ENCODE results near the gene BCAS1. TPM values are rescaled to one million over a fixed set of nuclear protein-coding genes. Genes with fewer than 3 reads are reported as not detected.

The BCAS1 gene
- total and polyA plus RNA-seq, 10 of the 15 experiments (the other 5 are each of a cell fraction or from before 2014, with no cell fraction given) = 0.21 to 1.4 (median 0.55) TPM

GRCh38 chr20:53915446-53916172, 154.8 kb downstream of the BCAS1 start:
- H3K4me2 ChIP-seq (ENCODE audit: control insufficient read depth, insufficient read depth) = peak overlapping the region; percentile 62
- H4K20me1 ChIP-seq (ENCODE audit: control insufficient read depth, insufficient read depth) = no peaks in the 10 kb centered on the region
- SMC1A ChIA-PET (ENCODE audit: uncharacterized antibody, unreplicated experiment) = interaction anchor here (0.6 to 6.3 kb wide), 49 partner anchors 8 to 1603 kb away, joined by 3 to 384 read pairs (median 5); no protein-coding TSS in a partner anchor
- TSS peak; percentile 90 for BruUV-seq (replicated peaks)
- H3K79me2 ChIP-seq (ENCODE audit: control insufficient read depth, insufficient read depth, low read length) = 0 out of 2 replicates have a peak, but pooled peaks cover 2% of the 10 kb centered on the region
- no peaks in the 10 kb centered on the region for H3K27me3 ChIP-seq (replicated peaks in 1 of 2; ENCODE audit: control insufficient read depth in 2 of 2, insufficient read depth in 2 of 2, low read length in 1 of 2)
- peak overlapping the region; percentile 80 for H3K9ac ChIP-seq (ENCODE audit: control insufficient read depth, insufficient read depth, low read length)
- 1% methylated on average over 24 of the region's 24 CpGs for WGBS (ENCODE audit: insufficient coverage, insufficient replicate concordance, low lambda C conversion rate, missing lambda C conversion rate)
- intact Hi-C loops (cut with micrococcal nuclease; ENCODE audit: unreplicated experiment) = loop anchor here (1.0 to 5.0 kb wide), 9 partner anchors 22 to 502 kb away; no protein-coding TSS in a partner anchor
- H3K36me3 ChIP-seq (ENCODE audit: control insufficient read depth in 2 of 2, insufficient read depth in 2 of 2, low read length in 1 of 2) = no peaks in the 10 kb centered on the region
- RAD21 ChIA-PET (ENCODE audit: unreplicated experiment) = interaction anchor here (0.6 to 13.5 kb wide), 41 partner anchors 9 to 504 kb away, joined by 3 to 394 read pairs (median 6); no protein-coding TSS in a partner anchor
- POLR2A ChIA-PET = interaction anchor here (0.5 to 3.6 kb wide), 20 partner anchors 9 to 336 kb away, joined by 3 to 20 read pairs (median 4); no protein-coding TSS in a partner anchor
- peak overlapping the region; percentile 97 for H3K27ac ChIP-seq (ENCODE audit: control insufficient read depth, insufficient read depth)
- CTCF ChIA-PET = interaction anchor here (0.6 to 5.9 kb wide), 36 partner anchors 9 to 683 kb away, joined by 3 to 258 read pairs (median 6); no protein-coding TSS in a partner anchor
- DNase-seq (ENCODE audit: low read depth, low spot score) = peak; percentile 89
- in situ Hi-C loops (cut with MboI) = no loop called here
- peak overlapping the region; percentile 56 for H3K4me3 ChIP-seq
- H2AFZ ChIP-seq (ENCODE audit: control insufficient read depth, low read depth, low read length) = peak overlapping the region; percentile 65
- peaks cover 31% of the 10 kb centered on the region for H3K4me1 ChIP-seq (ENCODE audit: control insufficient read depth, insufficient read depth, low read length)
- peak; percentile 84 for ATAC-seq
- no peak for FAIRE-seq
- H3K9me3 ChIP-seq (replicated peaks; ENCODE audit: control insufficient read depth, insufficient read depth, low read length) = no peaks in the 10 kb centered on the region
- TF ChIP-seq POLR2A (IDR thresholded peaks at IDR 0.05; ENCODE audit: low read depth, low read length) (peak; percentile 31; the same call in 1 of the 2 replicates), NFXL1 (IDR thresholded peaks at IDR 0.05; ENCODE audit: borderline replicate concordance) (peak; percentile 95), CREM (IDR thresholded peaks at IDR 0.05; ENCODE audit: low read depth) (peak; percentile 25; the same call in 1 of the 2 replicates), KLF5 (IDR thresholded peaks at IDR 0.05; ENCODE audit: partially characterized antibody) (peak; percentile 33), NKRF (conservative IDR thresholded peaks at IDR 0.05) (peak; percentile 48), EGR1 (IDR thresholded peaks at IDR 0.05; ENCODE audit: borderline replicate concordance in 1 of 2, low read depth in 2 of 2, low read length in 2 of 2) (no peak), NR2C1 (IDR thresholded peaks at IDR 0.05) (peak; percentile 8; the same call in 1 of the 2 replicates), IRF4 (IDR thresholded peaks at IDR 0.05; ENCODE audit: low read depth, low read length) (0 out of 2 replicates have a peak, but pooled peaks have one; percentile 21), FOXM1 (IDR thresholded peaks at IDR 0.05; ENCODE audit: low read depth, low read length) (peak; percentile 79; the same call in 1 of the 2 replicates), PKNOX1 (IDR thresholded peaks at IDR 0.05) (peak; percentile 42; the same call in 1 of the 2 replicates), STAT1 (conservative IDR thresholded peaks at IDR 0.05) (0 out of 2 replicates have a peak, but pooled peaks have one; percentile 66), MEF2B (IDR thresholded peaks at IDR 0.05; ENCODE audit: partially characterized antibody, poor library complexity, severe bottlenecking) (peak; percentile 13), TARDBP (IDR thresholded peaks at IDR 0.05; ENCODE audit: borderline replicate concordance) (no peak), SMC3 (IDR thresholded peaks at IDR 0.05; ENCODE audit: borderline replicate concordance, low read length) (peak; percentile 91), YY1 (IDR thresholded peaks at IDR 0.05; ENCODE audit: low read depth, low read length) (peak; percentile 93), BRCA1 (IDR thresholded peaks at IDR 0.05; ENCODE audit: low read depth, low read length) (no peak), IKZF2 (IDR thresholded peaks at IDR 0.05) (peak; percentile 70 to 83)
- TF ChIP-seq, protein P1, sequence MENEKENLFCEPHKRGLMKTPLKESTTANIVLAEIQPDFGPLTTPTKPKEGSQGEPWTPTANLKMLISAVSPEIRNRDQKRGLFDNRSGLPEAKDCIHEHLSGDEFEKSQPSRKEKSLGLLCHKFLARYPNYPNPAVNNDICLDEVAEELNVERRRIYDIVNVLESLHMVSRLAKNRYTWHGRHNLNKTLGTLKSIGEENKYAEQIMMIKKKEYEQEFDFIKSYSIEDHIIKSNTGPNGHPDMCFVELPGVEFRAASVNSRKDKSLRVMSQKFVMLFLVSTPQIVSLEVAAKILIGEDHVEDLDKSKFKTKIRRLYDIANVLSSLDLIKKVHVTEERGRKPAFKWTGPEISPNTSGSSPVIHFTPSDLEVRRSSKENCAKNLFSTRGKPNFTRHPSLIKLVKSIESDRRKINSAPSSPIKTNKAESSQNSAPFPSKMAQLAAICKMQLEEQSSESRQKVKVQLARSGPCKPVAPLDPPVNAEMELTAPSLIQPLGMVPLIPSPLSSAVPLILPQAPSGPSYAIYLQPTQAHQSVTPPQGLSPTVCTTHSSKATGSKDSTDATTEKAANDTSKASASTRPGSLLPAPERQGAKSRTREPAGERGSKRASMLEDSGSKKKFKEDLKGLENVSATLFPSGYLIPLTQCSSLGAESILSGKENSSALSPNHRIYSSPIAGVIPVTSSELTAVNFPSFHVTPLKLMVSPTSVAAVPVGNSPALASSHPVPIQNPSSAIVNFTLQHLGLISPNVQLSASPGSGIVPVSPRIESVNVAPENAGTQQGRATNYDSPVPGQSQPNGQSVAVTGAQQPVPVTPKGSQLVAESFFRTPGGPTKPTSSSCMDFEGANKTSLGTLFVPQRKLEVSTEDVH (IDR thresholded peaks at IDR 0.05; ENCODE audit: low read depth, partially characterized antibody) = peak; percentile 35
